Cortex of kidney (tissue), 1 donor: ENCODE results near the gene GPX4.

Source experiments
- DNase-seq: peaks from one replicate; lab custom pipeline; 2025; lab: John Stamatoyannopoulos, UW

The GPX4 gene

GRCh38 chr19:1068009-1069001 lies 35.5 kb upstream of the GPX4 start:
- DNase-seq: no peak

- no peak for DNase-seq
Measured at GRCh38 chr19:1069009-1069779, 34.6 kb upstream of the GPX4 start.

- DNase-seq: no peak
Measured at GRCh38 chr19:1070576-1070930, 33.2 kb upstream of the GPX4 start.

GRCh38 chr19:1070931-1071791 lies 32.6 kb upstream of the GPX4 start:
- no peak for DNase-seq

- no peak for DNase-seq
Measured at GRCh38 chr19:1072371-1073015, 31.3 kb upstream of the GPX4 start.

GRCh38 chr19:1073063-1073955 lies 30.5 kb upstream of the GPX4 start:
- no peak for DNase-seq

- no peak for DNase-seq
Measured at GRCh38 chr19:1073956-1074517, 29.8 kb upstream of the GPX4 start.

GRCh38 chr19:1074544-1075283 lies 29.1 kb upstream of the GPX4 start:
- no peak for DNase-seq

GRCh38 chr19:1076046-1076386 lies 27.8 kb upstream of the GPX4 start:
- DNase-seq: no peak

- DNase-seq: no peak
Measured at GRCh38 chr19:1076951-1077350, 26.8 kb upstream of the GPX4 start.

- DNase-seq: no peak
Measured at GRCh38 chr19:1079566-1080111, 24.2 kb upstream of the GPX4 start.

GRCh38 chr19:1080360-1081161 lies 23.2 kb upstream of the GPX4 start:
- DNase-seq: no peak

- no peak for DNase-seq
Measured at GRCh38 chr19:1081301-1082164, 22.3 kb upstream of the GPX4 start.

- DNase-seq: no peak
Measured at GRCh38 chr19:1082165-1082927, 21.4 kb upstream of the GPX4 start.

GRCh38 chr19:1082928-1083816 lies 20.6 kb upstream of the GPX4 start:
- no peak for DNase-seq
